ENCODE results near the gene NPM1. TPM values are rescaled to one million over a fixed set of nuclear protein-coding genes. Genes with fewer than 3 reads are reported as not detected.
A peak's percentile ranks its signal among the peaks of the same experiment; 100 is the strongest.
"Not testable (repeated sequence)": the region's sequence is repeated elsewhere in the genome, so short reads cannot be mapped to it uniquely, and the experiment has no call there.

The NPM1 gene
- total RNA-seq, 1 donor from 2014 or later: 1,217 TPM

DNA sequence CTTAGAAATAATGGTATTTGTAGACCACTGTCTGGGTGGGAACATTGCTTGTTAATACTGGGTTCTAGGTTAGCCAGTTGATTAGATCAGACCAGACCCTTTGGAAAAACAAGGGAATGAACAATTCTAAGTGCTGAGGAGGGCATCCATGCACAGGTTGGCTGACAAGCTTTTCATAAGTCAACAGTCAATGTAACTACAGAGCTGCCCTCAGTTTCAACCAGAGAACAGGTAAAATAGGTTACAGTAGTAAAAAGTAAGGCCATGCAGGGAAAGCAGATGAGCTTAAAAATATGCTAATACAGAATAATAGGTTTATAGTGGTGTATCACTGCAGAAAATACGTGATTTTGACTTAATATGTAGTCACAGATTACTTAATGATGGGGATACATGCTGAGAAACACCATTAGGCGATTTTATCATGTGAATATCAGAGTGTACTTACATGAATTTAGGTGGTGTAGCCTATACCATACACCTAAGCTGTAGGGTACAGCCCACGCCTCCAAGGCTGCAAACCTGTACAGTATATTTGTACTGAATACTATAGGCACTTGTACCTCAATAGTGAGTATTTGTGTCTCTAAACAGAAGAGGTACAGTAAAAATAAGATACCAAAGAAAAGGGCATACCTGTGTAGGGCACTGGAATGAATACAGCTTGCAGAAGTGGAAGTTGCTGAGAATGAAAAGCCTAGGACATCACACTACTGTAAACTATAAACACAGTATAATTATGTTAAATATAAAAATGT is 25.7 kb downstream of the NPM1 start:
- DNase-seq (ENCODE audit: low read depth): no peak

DNA sequence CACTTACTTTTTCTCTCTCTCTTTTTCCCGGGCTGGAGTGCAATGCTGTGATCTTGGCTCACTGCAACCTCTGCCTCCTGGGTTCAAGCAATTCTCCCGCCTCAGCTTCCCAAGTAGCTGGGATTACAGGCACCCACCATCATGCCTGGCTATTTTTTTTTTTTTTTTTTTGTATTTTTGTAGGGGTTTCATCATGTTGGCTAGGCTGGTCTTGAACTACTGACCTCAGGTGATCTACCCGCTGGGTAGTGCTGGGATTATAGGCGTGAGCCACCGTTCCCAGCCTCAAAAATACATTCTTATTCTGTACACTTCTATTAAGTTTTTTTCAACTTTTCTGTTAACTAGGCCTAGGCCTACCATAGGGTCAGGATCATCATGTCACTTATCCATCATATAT is 26.3 kb downstream of the NPM1 start:
- DNase-seq (ENCODE audit: low read depth): not testable (repeated sequence)

DNA sequence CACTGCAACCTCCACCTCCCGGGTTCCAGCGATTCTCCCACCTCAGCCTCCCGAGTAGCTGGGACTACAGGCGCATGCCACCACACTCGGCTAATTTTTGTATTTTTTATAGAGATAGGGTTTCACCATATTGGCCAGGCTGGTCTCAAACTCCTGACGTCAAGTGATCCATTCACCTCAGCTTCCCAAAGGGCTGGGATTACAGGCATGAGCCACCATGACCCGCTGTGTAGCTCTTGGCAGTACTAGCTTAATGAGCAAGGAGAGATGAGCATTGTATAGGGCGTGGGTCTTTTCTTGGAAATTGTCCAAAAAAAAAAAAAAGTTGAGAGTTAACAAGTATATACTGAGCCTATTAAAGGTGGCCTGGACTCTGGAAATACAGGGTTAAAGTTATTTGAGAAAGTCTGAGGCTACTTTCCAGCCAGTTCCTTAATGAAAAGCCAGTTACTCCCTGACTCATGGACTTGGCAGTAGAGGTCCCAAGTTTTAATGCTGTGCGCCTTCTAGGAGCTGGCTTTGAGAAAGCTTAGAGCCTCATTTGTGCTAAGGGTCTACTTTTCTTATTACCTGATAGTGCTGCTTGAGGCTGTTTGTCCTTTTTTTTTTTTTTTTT is 27.6 kb downstream of the NPM1 start:
- DNase-seq (ENCODE audit: low read depth): peak; percentile 30

DNA sequence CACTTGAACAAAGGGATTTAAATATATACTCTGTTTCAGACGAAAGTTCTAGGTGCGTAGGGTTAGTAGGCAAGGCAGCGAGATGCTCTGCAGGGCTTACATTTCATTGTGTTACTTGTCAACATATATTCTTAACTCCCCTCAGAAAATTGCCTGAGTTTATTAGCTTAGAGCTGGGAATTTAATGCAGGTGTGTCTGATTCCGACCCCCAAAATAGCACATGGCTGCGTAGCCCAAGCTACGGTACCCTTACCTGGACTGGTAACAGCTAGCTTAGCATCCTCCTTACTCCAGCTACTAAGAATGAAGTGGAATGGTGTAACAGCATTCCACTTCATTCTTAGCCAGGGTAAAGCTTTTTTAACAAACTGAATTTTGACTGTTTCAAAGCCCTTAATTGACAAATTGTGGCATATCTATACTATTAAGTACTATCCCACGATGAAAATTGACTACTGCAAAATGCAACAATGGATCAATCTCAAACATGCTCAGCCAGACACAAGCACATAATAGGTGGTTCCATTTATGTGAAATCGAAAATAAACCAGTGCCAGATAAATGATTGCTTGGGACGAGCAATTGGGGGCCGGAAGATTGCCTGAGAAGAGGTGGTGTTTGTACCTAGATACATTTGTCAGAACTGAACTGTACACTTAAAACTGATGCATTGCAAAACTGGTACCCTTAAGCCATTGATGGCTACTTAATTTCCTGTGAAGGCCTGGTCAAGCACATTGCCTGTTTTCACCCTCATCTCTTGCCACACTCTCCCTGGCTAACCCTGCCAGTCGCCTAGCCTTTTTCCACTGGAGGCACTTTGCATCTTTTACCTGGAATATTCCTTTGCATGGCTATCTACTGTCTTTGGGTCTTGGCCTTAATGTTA is 28.8 kb downstream of the NPM1 start:
- no peak for DNase-seq (ENCODE audit: low read depth)

DNA sequence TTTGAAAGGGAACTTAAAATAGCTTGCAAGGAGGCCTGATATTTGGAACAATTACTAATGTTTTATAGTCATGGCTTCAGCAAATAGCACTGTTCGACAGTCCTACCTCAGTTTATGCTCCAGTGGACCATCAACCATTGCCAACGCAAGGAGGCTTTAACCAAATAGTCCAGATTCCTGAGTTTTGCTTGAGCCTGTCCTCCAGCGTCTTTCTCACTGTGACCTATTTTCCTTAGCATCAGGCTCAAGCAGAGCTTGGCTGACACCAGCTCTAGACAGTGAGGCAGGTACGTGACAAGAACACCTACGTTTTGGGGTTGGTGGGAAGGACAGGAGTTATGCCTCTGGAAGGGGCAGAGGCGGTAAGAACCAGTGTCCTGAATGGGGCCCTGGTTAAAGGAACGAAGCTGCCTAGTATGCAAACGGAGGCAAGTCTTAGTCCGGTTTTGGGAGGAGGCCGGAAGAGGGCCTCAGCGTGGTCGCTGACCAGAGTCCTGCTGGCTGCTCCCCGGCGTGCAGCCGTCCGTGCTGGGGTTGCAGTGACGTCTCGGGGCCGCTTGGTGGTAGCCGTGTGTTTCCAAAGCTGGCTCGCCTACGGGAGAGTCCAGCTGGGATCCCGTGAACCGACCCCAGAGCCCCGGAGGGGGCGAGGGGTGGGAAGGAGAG is 30.8 kb downstream of the NPM1 start:
- peak; percentile 53 for DNase-seq (ENCODE audit: low read depth)

DNA sequence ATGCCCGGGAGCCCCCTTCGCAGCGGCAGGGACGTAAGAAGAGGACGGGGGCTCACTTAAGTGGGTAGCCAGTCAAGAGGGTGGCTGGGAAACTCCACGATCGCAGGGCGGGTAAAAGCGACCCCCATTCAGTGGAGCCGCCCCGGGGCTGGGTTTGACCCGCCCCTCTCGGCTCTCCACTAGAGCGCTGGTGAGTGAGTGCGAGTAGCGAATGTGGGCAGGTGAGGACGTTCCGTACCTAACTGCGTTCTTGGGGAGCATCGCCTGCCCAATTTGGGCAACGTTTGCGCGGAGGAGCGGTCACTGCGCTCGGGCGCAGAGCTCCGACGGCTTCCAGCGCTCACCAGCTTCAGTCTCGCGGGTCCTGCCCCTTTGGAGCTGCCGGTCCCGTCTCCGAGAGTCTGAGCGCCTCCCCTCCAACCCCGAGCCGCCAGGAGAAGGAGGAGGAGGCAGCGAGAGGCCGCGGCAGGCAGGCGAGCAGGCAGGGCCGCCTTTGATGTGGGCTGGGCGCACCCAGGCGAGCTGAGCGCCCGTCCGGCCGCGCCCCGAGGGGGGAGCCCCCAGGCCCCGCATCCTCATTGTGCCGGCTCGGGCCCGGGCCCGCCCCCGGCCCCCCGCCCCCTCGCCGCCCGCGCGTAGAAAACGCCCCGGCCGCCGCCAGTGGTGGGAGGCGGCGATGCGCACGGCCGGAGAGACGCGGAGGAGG is 31.5 kb downstream of the NPM1 start, which contains the start of gene FGF18:
Gene FGF18, plus strand, starts transcription at position 666 of the 706 bp plus-strand sequence. CDS start 553 bp downstream, outside the sequence.
- peak; percentile 46 for DNase-seq (ENCODE audit: low read depth)

DNA sequence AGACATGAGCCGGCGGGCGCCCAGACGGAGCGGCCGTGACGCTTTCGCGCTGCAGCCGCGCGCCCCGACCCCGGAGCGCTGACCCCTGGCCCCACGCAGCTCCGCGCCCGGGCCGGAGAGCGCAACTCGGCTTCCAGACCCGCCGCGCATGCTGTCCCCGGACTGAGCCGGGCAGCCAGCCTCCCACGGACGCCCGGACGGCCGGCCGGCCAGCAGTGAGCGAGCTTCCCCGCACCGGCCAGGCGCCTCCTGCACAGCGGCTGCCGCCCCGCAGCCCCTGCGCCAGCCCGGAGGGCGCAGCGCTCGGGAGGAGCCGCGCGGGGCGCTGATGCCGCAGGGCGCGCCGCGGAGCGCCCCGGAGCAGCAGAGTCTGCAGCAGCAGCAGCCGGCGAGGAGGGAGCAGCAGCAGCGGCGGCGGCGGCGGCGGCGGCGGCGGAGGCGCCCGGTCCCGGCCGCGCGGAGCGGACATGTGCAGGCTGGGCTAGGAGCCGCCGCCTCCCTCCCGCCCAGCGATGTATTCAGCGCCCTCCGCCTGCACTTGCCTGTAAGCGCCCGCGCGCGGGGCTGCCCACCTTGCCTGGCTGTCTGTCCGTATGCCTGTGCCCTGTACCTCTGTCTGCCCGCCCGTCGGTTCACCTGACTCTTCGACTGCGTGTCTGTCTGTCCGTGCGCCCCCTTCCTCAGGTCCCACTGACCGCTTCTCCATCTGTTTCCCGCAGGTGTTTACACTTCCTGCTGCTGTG is 32.2 kb downstream of the NPM1 start:
- DNase-seq (ENCODE audit: low read depth): no peak

DNA sequence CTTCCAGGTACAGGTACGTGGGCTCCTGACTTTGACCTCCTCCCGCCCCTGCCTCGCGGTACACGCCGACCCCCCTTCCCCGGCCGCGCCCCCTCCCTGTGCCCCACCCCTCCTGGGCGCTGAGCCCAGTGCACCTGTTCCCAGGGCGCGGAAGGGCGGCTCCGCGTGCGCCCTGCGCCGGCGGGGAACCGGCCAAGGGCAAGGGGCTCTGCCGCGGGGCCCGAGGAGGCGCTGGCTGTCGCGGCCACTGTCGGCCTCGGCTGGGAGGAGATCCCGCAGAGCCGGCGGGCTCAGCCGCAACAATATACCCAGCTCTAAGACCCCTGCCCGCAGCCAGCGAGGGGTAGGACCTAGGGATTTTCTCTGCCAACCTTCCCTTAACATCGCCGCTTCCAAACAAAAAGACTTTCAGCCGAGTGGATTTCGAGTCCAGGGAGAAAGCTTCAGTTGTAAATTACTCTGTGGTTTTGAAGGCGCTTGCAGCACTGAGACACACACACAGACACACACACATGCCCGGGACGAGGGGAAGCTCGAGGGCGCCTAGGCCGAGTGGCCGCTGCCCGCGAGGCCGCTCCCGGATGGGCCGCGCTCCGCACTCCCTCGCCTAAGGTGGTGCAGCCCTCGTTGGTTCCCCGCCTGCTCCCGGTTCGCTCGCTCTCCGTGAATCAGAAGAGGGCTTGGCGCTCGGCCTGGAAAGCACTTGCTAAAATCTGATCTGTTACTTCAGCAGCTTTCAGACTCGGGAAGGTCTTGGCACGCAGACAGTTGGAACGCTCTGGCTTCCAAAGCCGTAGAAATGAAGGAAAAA is 33.0 kb downstream of the NPM1 start:
- DNase-seq (ENCODE audit: low read depth): peak; percentile 47

DNA sequence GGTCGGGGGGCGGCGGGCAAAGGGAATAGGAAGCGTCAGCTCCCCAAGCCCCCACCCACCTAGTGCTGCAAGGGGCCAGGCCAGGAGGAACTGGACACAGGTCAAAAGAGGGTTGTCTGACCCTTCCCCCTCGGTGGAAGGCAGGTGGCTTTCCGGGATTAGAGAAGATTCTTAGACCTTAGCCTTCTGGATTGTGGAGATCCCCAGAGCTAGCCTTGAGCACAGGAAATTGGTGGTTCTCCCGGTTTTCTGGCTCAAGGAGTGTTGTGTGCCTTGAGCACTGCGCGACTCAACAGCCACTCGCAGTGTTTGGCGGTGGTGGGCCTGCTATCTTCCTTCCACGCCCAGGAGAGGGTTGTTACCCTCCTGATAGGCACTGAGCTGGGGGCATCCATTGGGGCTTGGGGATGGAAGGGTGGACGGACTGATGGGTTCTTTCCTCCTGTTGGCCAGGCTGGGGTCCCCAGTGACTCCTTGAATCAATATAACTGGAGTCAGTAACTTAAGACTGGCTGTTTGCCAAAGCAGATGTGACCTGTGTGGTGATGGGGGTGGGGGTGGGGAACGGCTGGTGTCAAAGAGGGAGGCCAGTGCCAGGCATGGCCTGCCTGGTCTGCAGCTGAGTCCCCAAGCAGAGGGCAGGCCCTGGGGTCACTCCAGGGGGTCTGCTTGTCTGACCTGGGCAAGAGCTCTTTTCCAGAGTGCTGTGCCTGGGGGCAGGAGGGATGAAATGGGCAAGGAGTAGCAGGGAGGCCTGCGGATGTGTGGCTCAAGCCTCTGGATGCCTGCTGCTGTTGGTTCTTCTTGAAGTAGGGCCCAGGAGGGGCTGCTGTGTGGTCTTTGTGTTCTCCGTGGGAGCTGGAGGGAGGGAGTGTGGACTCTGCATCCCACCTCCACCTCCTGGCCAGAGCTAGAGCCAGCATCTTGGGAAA is 33.9 kb downstream of the NPM1 start:
- no peak for DNase-seq (ENCODE audit: low read depth)

DNA sequence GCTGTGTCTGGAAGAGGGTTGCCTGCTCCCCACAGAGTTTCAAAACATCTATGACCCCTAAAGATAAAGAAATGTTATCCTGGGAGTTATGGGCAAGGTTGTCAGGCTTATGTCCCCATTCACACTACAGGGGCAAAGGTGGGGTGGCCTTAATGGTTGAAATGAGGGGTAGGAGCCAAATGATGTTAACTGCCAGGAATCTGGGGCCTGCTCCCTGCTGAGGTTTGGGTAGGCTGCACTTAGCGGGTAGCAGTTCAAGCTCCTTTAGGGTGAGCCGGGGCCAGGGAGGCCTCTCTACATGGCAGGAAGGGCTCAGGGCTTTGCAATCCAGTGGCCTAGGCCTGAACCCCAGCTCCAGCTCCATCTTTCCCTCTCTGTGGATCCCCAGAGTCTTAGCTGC is 34.8 kb downstream of the NPM1 start:
- no peak for DNase-seq (ENCODE audit: low read depth)

DNA sequence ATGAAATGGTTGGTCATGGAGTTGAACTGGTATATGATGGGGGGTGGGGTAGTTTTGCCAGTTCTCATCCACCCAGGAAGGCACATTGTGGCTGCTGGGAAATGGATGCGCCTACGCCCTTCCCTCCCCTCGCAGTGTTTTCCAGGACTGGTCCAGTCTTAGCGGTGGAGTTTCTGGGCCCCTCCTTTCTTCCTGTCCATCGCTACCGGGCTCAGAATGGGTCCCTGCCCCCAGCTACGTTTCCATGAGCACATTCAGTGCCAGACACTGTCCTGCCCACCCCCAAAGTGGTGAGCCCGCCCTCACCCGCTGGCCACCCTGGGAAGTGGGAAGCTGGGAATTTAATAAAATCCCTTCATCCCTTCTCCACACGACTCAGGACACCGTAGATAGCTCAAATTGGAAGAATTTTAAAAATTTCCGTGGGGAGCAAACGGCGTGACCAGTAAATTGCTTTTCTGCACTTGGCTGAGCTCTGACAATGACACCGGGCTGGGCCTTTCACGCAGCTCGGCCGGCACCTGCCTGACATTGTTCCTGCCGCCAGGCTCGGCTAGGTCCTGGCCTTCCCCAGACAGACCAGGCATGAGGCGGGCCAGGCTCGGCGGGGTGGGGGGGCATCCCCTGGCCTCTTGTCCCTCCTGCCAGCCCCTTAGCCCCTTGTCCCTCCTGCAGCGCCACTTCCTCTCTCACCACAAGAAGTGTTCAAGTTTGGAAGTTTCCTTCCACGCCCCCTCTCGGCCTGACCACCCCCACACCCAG is 35.4 kb downstream of the NPM1 start:
- DNase-seq (ENCODE audit: low read depth): peak; percentile 84

DNA sequence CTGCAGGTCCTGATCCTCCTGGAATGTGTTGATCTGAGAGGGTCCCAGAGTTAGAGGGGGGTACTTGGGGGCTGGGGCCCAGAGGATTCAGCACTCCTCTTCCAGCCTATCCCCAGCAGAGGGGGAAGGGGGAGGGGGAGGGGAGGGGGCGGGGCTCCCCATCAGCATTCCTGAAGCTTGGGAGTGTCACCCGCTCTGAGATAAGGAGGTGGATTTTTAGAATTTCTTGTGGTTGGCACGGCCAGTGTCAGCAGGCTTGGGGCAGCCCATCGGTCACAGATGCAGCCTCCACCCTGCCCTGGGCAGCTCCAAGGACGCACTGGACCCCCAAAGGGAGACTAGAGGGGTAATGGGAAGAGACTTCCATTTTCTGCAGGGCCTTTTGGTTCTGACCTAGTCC is 37.1 kb downstream of the NPM1 start:
- no peak for DNase-seq (ENCODE audit: low read depth)

DNA sequence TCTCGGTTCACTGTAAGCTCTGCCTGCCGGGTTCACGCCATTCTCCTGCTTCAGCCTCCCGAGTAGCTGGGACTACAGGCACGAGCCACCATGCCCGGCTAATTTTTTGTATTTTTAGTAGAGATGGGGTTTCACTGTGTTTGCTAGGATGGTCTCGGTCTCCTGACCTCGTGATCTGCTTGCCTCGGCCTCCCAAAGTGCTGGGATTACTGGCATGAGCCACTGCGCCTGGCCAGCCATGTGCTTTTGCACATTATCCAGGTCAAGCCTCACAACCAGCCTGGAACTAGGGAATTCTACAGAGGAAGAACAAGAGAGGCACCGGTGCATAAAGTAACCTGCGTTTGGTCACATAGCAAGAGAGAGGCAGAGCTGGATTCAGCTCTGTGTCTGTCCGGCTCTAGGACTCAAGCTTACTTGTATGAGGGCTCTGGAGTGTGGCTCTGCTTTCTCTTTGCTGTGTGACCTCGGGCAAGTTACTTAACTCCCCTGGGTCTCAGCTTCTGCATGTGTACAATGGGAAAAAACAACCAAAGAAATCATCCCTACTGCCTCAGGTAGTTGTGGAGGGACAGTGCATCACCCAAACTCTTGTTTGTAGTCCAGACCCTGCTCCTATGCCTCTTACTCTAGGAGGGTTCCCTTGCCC is 38.1 kb downstream of the NPM1 start:
- no peak for DNase-seq (ENCODE audit: low read depth)

DNA sequence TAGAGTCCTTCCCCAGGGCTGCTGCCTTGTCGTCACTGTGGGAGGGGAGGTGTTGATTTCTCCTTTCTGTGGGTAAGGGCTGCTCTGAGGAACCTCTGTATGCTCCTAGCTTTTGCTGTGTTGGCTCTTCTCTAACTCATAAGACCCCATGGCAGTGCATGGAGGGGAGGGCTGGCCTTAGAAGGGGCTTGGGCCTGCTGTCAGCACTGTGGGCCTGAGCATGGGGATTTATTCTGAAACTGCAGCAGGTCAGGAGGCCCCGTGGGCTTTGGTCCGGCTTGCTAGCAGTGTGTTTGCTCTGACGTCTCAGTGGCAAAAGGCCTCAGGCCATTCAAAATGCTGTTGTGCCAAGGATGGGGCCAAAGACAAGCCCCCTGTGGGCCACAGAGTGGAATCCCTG is 38.6 kb downstream of the NPM1 start:
- no peak for DNase-seq (ENCODE audit: low read depth)

DNA sequence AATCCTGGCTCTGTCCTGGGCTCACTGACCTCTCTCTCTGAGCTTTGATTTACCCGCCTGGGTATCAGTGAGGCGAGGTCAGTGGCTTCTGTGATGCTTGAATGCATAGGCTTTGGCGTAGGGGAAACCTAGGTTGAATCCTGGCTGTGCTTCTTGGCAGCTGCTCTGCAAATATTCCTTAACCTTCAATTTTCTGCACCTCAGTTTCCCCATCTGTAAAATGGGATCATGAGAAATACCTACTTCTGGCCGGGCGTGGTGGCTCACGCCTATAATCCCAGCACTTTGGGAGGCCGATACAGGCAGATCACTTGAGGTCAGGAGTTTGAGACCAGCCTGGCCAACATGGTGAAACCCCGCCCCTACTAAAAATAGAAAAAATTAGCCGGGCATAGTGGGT is 39.0 kb downstream of the NPM1 start:
- DNase-seq (ENCODE audit: low read depth): no peak

DNA sequence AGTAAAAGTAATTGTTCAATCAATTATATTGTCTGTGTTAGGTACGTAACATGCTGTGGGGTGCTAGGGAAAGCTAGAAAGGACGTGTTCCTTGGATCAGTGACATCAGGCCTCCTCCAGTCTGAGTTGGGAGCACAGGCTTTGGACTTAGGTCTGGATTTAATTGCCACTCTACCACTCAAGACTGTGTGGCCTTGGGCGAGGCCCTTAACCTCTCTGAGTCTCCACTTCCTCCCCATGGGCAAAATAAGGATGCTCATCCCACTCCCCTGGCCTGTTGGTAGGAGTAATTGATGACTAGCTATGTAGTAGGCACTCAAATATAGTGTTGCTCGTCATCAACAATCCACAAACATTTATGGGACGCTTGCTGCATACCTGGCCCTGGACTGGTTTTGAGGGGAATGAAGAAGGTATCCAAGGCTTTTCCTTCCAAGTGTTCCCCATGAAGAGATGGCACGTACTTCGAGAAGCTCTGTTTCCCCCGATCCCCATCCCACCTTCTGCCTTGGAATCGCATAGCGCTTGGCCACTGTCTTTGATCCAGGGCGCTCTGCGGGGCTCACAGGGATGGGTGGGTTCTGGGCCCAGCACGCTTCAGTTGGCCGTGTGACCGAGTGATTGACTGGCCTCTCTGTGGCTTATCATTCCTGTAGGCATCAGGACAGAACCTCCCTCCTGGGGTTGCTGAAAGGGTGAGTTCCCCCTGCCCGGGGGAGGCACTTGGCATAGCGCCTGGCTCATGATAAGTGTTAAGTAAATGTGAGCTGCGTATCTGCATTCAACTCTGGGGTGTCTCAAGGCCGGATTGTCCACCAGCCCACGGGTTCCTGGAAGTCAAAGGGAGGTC is 39.9 kb downstream of the NPM1 start:
- DNase-seq (ENCODE audit: low read depth): no peak
